WTC11 (cell line): Measurements from ENCODE around the gene SLC6A8. TPM values are rescaled to one million over a fixed set of nuclear protein-coding genes. Genes with fewer than 3 reads are reported as not detected.

Source experiments
- ATAC-seq: fragments of 200-7000 bp; cut with Tn5 transposase; 2 replicates; pipeline ENCODE4 v1.10.0; 2021; ENCODE audit warnings: mild to moderate bottlenecking, moderate library complexity
- CTCF ChIA-PET: fragments of 300-600 bp; sonication (Branson Sonifier 250); formaldehyde crosslinking; loops from one replicate; lab custom pipeline; 2021; ENCODE audit warnings: antibody characterized with exemption; lab: Charles Lee
- POLR2A ChIA-PET: fragments of 350-600 bp; sonication (Branson Sonifier 250); formaldehyde crosslinking; loops from one replicate; lab custom pipeline; 2021; ENCODE audit warnings: antibody characterized with exemption; lab: Charles Lee
- DNase-seq: peaks from one replicate; pipeline ENCODE4 v3.0.0; 2021; ENCODE audit warnings: low spot score
- H3K27ac Mint-ChIP-seq: 2 replicates; pipeline ENCODE4 v1.8.0; 2021; ENCODE audit warnings: mixed read lengths
- H3K27me3 Mint-ChIP-seq: 2 replicates; pipeline ENCODE4 v1.8.0; 2021; ENCODE audit warnings: low read depth, mild to moderate bottlenecking, moderate library complexity, mixed read lengths
- H3K36me3 Mint-ChIP-seq: 2 replicates; pipeline ENCODE4 v1.8.0; 2021; ENCODE audit warnings: mixed read lengths
- H3K4me1 Mint-ChIP-seq: 2 replicates; pipeline ENCODE4 v1.8.0; 2022; ENCODE audit warnings: mixed read lengths
- H3K4me3 Mint-ChIP-seq: 2 replicates; pipeline ENCODE4 v1.8.0; 2021; ENCODE audit warnings: mild to moderate bottlenecking, moderate library complexity, mixed read lengths
- H3K9me3 Mint-ChIP-seq: 2 replicates; pipeline ENCODE4 v1.8.0; 2021; ENCODE audit warnings: mixed read lengths
- CTCF ChIP-seq: fragments of 200-600 bp; IDR thresholded peaks from 2 replicates; pipeline ENCODE4 v1.8.0; 2022; ENCODE audit warnings: antibody characterized with exemption
- ELF4 ChIP-seq: sonication (generic); formaldehyde crosslinking; IDR thresholded peaks from 2 replicates; pipeline ENCODE4 v1.8.1; 2022; ENCODE audit warnings: low read depth, mild to moderate bottlenecking, moderate library complexity, missing genetic modification reagents
- EMX1 ChIP-seq: fragments of 250-450 bp; sonication (Bioruptor Pico); IDR thresholded peaks from 2 replicates; pipeline ENCODE4 v1.8.0; 2021; ENCODE audit warnings: mild to moderate bottlenecking
- ESRRA ChIP-seq: sonication (generic); formaldehyde crosslinking; IDR thresholded peaks from 2 replicates; pipeline ENCODE4 v1.8.1; 2022; ENCODE audit warnings: mild to moderate bottlenecking, missing genetic modification reagents, borderline replicate concordance
- FOXJ3 ChIP-seq: sonication (generic); formaldehyde crosslinking; IDR thresholded peaks from 2 replicates; pipeline ENCODE4 v1.9.0; 2021; ENCODE audit warnings: missing genetic modification reagents, mild to moderate bottlenecking, borderline replicate concordance
- FOXP1 ChIP-seq: sonication (generic); formaldehyde crosslinking; IDR thresholded peaks from 2 replicates; pipeline ENCODE4 v1.8.0; 2022; ENCODE audit warnings: missing genetic modification reagents, mild to moderate bottlenecking, moderate library complexity, borderline replicate concordance
- FOXP4 ChIP-seq: sonication (generic); formaldehyde crosslinking; IDR thresholded peaks from 2 replicates; pipeline ENCODE4 v1.8.0; 2022; ENCODE audit warnings: mild to moderate bottlenecking, missing genetic modification reagents
- GRHL2 ChIP-seq: fragments of 250-450 bp; sonication (Bioruptor Pico); IDR thresholded peaks from 2 replicates; pipeline ENCODE4 v1.8.0; 2022; ENCODE audit warnings: mild to moderate bottlenecking, moderate library complexity; ENCODE audit not compliant: insufficient replicate concordance, severe bottlenecking
- IRF2 ChIP-seq: sonication (generic); formaldehyde crosslinking; IDR thresholded peaks from 2 replicates; pipeline ENCODE4 v1.8.0; 2022; ENCODE audit warnings: low read depth, missing genetic modification reagents, borderline replicate concordance
- JUN ChIP-seq: sonication (generic); formaldehyde crosslinking; IDR thresholded peaks from 2 replicates; pipeline ENCODE4 v1.8.0; 2023; ENCODE audit warnings: mild to moderate bottlenecking, missing genetic modification reagents
- KAT7 ChIP-seq: sonication (generic); formaldehyde crosslinking; IDR thresholded peaks from 2 replicates; pipeline ENCODE4 v1.8.1; 2023; ENCODE audit warnings: missing genetic modification reagents, mild to moderate bottlenecking, borderline replicate concordance
- MYBL2 ChIP-seq: sonication (generic); formaldehyde crosslinking; IDR thresholded peaks from 2 replicates; pipeline ENCODE4 v1.8.1; 2023; ENCODE audit warnings: mild to moderate bottlenecking, moderate library complexity, missing genetic modification reagents
- NFATC4 ChIP-seq: fragments of 250-450 bp; sonication (Bioruptor Pico); IDR thresholded peaks from 2 replicates; pipeline ENCODE4 v1.9.0; 2021; ENCODE audit warnings: mild to moderate bottlenecking
- NR1H2 ChIP-seq: sonication (generic); formaldehyde crosslinking; IDR thresholded peaks from 2 replicates; pipeline ENCODE4 v1.9.0; 2021; ENCODE audit warnings: mild to moderate bottlenecking, moderate library complexity, missing genetic modification reagents
- RELA ChIP-seq: sonication (generic); formaldehyde crosslinking; IDR thresholded peaks from 2 replicates; pipeline ENCODE4 v1.8.1; 2022; ENCODE audit warnings: missing genetic modification reagents, mild to moderate bottlenecking, borderline replicate concordance
- SMAD3 ChIP-seq: sonication (generic); formaldehyde crosslinking; IDR thresholded peaks from 2 replicates; pipeline ENCODE4 v1.8.0; 2022; ENCODE audit warnings: missing genetic modification reagents, mild to moderate bottlenecking, borderline replicate concordance
- SMAD4 ChIP-seq: sonication (generic); formaldehyde crosslinking; IDR thresholded peaks from 2 replicates; pipeline ENCODE4 v1.8.0; 2022; ENCODE audit warnings: mild to moderate bottlenecking, missing genetic modification reagents
- SOX15 ChIP-seq: fragments of 250-450 bp; sonication (Bioruptor Pico); IDR thresholded peaks from 2 replicates; pipeline ENCODE4 v1.9.0; 2021; ENCODE audit warnings: mild to moderate bottlenecking
- TEAD4 ChIP-seq: sonication (generic); formaldehyde crosslinking; IDR thresholded peaks from 2 replicates; pipeline ENCODE4 v1.8.0; 2022; ENCODE audit warnings: mild to moderate bottlenecking, missing genetic modification reagents
- TP53 ChIP-seq: sonication (generic); formaldehyde crosslinking; IDR thresholded peaks from 2 replicates; pipeline ENCODE4 v1.8.1; 2023; ENCODE audit warnings: mild to moderate bottlenecking, missing genetic modification reagents
- ZNF232 ChIP-seq: sonication (generic); formaldehyde crosslinking; IDR thresholded peaks from 2 replicates; pipeline ENCODE4 v1.8.0; 2022; ENCODE audit warnings: mild to moderate bottlenecking, missing genetic modification reagents
- ZNF263 ChIP-seq: sonication (generic); formaldehyde crosslinking; IDR thresholded peaks from 2 replicates; pipeline ENCODE4 v1.8.1; 2022; ENCODE audit warnings: low read depth, mild to moderate bottlenecking, moderate library complexity, missing genetic modification reagents
- ZNF396 ChIP-seq: fragments of 250-450 bp; sonication (Bioruptor Pico); IDR thresholded peaks from 2 replicates; pipeline ENCODE4 v1.8.0; 2021; ENCODE audit warnings: mild to moderate bottlenecking, moderate library complexity, borderline replicate concordance
- ZNF671 ChIP-seq: fragments of 250-450 bp; sonication (Bioruptor Pico); IDR thresholded peaks from 2 replicates; pipeline ENCODE4 v1.8.0; 2021; ENCODE audit warnings: mild to moderate bottlenecking
- total RNA-seq: library from RNA; stranded (reverse); gene quantifications from 3 replicates; pipeline ENCODE4 v1.2.3, GENCODE V29; 2021
- TF ChIP-seq, protein P1 (sequence below): sonication (generic); formaldehyde crosslinking; IDR thresholded peaks from 2 replicates; pipeline ENCODE4 v1.8.1; 2023; ENCODE audit warnings: mild to moderate bottlenecking, missing genetic modification reagents
- TF ChIP-seq, protein P2 (sequence below): sonication (generic); formaldehyde crosslinking; IDR thresholded peaks from 2 replicates; pipeline ENCODE4 v1.8.1; 2023; ENCODE audit warnings: mild to moderate bottlenecking, missing genetic modification reagents, moderate library complexity
- TF ChIP-seq, protein P3 (sequence below): sonication (generic); formaldehyde crosslinking; IDR thresholded peaks from 2 replicates; pipeline ENCODE4 v1.8.1; 2023; ENCODE audit warnings: mild to moderate bottlenecking, missing genetic modification reagents, moderate library complexity

The SLC6A8 gene
- total RNA-seq, 1 experiment from 2014 or later: 112 TPM

GRCh38 chrX:153707406-153707805 lies 19.7 kb downstream of the SLC6A8 start:
- no peak for DNase-seq
- no peak overlapping the region for H3K4me3 Mint-ChIP-seq
- POLR2A ChIA-PET: no interaction called here
- H3K36me3 Mint-ChIP-seq: peaks cover 8% of the 10 kb centered on the region; the same call in 1 of the 2 replicates
- H3K4me1 Mint-ChIP-seq: 0 out of 2 replicates have a peak, but pooled peaks cover 3% of the 10 kb centered on the region
- peak overlapping the region; percentile 23; the same call in 1 of the 2 replicates for H3K27ac Mint-ChIP-seq
- TF ChIP-seq RELA (CRISPR knock-in tag) (no peak), NFATC4 (no peak), FOXP4 (CRISPR knock-in tag) (no peak), CTCF (no peak), NR1H2 (CRISPR knock-in tag) (no peak), ELF4 (CRISPR knock-in tag) (no peak), IRF2 (CRISPR knock-in tag) (no peak), ZNF232 (CRISPR knock-in tag) (no peak), EMX1 (CRISPR knock-in tag) (no peak), KAT7 (no peak), ZNF263 (CRISPR knock-in tag) (no peak), TEAD4 (no peak), ZNF396 (CRISPR knock-in tag) (no peak), JUN (CRISPR knock-in tag) (no peak)
- TF ChIP-seq, protein P1, sequence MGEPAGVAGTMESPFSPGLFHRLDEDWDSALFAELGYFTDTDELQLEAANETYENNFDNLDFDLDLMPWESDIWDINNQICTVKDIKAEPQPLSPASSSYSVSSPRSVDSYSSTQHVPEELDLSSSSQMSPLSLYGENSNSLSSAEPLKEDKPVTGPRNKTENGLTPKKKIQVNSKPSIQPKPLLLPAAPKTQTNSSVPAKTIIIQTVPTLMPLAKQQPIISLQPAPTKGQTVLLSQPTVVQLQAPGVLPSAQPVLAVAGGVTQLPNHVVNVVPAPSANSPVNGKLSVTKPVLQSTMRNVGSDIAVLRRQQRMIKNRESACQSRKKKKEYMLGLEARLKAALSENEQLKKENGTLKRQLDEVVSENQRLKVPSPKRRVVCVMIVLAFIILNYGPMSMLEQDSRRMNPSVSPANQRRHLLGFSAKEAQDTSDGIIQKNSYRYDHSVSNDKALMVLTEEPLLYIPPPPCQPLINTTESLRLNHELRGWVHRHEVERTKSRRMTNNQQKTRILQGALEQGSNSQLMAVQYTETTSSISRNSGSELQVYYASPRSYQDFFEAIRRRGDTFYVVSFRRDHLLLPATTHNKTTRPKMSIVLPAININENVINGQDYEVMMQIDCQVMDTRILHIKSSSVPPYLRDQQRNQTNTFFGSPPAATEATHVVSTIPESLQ (CRISPR knock-in tag): no peak
- H3K9me3 Mint-ChIP-seq: no peaks in the 10 kb centered on the region
- no peaks in the 10 kb centered on the region for H3K27me3 Mint-ChIP-seq
- ATAC-seq: no peak
- CTCF ChIA-PET: interaction anchor here (1.5 to 2.2 kb wide), 4 partner anchors 8 to 168 kb away, joined by 5 to 28 read pairs (median 6); no protein-coding TSS in a partner anchor

DNA sequence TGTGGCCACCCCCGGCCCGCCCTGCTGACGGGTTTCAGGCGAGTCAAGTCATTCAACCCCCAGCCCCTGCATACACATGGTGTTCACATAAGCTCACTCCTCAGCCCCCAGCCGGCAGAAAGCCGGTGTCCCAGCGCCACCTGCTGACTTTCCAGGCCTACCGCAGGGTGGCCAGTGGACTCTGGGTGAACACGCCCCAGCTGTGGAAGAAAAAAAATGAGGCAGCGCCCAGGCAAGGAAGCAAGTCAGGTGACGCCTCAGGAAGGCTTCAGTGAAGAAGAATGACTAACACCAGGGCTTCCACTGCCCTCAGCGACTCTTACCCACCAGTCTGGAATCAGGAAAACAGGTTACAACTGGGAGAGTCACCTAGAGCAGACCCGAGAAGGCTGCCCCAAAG lies 20.7 kb downstream of the SLC6A8 start:
- CTCF ChIA-PET: interaction anchor here (0.6 to 2.3 kb wide), 18 partner anchors 9 to 291 kb away, joined by 3 to 29 read pairs (median 5); partner anchors contain the start of genes ATP2B3, DUSP9 and SLC6A8
- DNase-seq (peak; percentile 73), ATAC-seq (peak; percentile 84)
- Mint-ChIP-seq H3K4me3 (no peak overlapping the region), H3K36me3 (peaks cover 12% of the 10 kb centered on the region; the same call in 1 of the 2 replicates), H3K9me3 (no peaks in the 10 kb centered on the region), H3K27ac (no peak overlapping the region), H3K27me3 (no peaks in the 10 kb centered on the region), H3K4me1 (0 out of 2 replicates have a peak, but pooled peaks cover 3% of the 10 kb centered on the region)
- POLR2A ChIA-PET: interaction anchor here (0.9 kb wide), 1 partner anchor 16 kb away, joined by 3 read pairs; no protein-coding TSS in a partner anchor
- TF ChIP-seq NR1H2 (CRISPR knock-in tag) (no peak), FOXP1 (CRISPR knock-in tag) (no peak), TP53 (CRISPR knock-in tag) (no peak), FOXJ3 (CRISPR knock-in tag) (no peak), ZNF232 (CRISPR knock-in tag) (no peak), MYBL2 (CRISPR knock-in tag) (no peak), GRHL2 (CRISPR knock-in tag) (no peak), SMAD4 (CRISPR knock-in tag) (no peak), SMAD3 (CRISPR knock-in tag) (no peak), SOX15 (CRISPR knock-in tag) (no peak), ESRRA (CRISPR knock-in tag) (no peak), ZNF671 (CRISPR knock-in tag) (no peak)
- TF ChIP-seq, protein P2, sequence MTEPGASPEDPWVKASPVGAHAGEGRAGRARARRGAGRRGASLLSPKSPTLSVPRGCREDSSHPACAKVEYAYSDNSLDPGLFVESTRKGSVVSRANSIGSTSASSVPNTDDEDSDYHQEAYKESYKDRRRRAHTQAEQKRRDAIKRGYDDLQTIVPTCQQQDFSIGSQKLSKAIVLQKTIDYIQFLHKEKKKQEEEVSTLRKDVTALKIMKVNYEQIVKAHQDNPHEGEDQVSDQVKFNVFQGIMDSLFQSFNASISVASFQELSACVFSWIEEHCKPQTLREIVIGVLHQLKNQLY (CRISPR knock-in tag): no peak
- TF ChIP-seq, protein P3, sequence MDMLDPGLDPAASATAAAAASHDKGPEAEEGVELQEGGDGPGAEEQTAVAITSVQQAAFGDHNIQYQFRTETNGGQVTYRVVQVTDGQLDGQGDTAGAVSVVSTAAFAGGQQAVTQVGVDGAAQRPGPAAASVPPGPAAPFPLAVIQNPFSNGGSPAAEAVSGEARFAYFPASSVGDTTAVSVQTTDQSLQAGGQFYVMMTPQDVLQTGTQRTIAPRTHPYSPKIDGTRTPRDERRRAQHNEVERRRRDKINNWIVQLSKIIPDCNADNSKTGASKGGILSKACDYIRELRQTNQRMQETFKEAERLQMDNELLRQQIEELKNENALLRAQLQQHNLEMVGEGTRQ (CRISPR knock-in tag): no peak
